Fibroblast of the conjunctiva (primary cell): ENCODE measurements around the gene IER5.
"Not testable (repeated sequence)": the region's sequence is repeated elsewhere in the genome, so short reads cannot be mapped to it uniquely, and the experiment has no call there.

ENCODE experiments used
- DNase-seq: peaks from one replicate; pipeline ENCODE4 v3.0.0-alpha.2; 2010; ENCODE audit warnings: low read depth

IER5 gene

DNA sequence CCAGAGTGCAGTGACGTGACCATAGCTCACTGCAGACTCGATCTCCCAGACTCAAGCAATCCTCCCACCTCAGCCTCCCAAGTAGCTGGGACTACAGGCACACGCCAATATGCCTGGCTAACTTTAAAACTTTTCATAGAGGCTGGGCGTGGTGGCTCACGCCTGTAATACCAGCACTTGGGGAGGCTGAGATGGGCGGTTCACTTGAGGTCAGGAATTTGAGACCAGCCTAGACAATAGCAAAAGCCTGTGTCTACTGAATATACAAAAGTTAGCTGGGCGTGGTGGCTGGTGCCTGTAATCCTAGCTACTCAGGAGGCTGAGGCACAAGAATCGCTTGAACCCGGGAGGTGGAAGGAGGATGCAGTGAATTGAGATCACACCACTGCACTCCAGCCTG, 27.5 kb downstream of the IER5 start:
- DNase-seq, result not testable (repeated sequence)

DNA sequence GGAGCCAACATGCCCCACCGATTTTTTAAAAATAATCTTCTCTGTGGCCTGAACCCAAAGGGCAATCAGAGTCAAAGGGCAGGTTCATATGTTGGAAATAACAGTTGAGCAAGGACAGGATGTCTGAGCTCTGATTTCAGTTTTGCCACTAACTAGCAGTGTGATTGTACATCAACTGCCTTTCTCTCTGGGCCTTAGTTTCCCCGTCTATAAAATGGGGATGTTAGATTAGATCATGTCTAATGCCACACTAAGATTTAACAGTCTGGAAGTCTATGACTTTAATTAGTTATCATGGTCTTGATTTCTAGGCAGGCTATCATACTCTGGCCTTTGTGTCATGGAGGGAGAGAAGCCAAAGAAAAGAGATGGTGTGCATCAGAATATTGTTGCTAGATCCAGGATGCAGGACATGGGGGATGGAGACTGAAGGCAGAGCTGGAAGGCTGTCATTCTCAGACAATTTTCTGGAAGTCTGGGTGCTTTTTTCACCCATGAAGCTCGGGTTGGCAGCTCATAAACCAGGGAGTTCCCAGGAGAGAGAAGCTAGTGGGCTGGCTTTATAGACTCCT, 28.4 kb downstream of the IER5 start:
- DNase-seq, result no peak

DNA sequence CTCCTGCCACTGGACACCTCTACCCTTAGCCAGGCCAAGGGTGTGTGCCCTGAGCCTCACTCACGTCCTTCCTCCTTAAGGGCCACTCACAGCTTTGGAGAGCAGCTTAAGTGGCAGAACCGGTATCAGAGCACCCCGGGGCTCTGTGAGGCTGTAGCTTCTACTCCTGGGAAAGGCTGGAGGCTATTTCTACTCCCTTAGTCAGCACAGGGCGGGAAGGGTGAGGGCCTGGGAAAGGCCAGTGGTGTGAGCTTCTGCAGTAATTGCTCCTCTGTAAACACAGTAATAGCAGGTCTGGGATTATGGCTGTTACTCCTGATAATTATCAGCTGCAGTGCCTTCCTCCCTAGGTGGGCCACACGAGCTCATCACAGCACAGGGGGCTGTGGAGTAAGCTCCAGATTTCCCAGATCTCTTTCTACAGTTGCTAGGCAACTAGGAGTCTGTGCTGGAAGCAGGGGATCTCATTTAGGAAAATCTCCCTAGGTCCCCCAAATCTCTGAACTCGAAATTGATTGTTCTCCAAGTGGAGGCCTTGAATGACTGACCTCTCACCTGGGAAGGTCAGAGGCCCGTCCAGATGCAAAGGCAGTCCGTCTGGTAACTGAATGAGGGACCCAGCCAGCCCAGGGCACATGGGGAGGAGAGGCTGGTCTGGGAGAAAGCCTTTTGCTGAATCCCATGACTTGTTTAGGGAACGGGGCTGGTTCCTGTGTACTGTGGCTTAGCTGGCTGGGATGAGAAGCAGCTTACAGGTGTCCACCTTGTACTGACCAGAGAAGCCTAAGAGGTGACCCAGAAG, 29.3 kb downstream of the IER5 start:
- no peak for DNase-seq

DNA sequence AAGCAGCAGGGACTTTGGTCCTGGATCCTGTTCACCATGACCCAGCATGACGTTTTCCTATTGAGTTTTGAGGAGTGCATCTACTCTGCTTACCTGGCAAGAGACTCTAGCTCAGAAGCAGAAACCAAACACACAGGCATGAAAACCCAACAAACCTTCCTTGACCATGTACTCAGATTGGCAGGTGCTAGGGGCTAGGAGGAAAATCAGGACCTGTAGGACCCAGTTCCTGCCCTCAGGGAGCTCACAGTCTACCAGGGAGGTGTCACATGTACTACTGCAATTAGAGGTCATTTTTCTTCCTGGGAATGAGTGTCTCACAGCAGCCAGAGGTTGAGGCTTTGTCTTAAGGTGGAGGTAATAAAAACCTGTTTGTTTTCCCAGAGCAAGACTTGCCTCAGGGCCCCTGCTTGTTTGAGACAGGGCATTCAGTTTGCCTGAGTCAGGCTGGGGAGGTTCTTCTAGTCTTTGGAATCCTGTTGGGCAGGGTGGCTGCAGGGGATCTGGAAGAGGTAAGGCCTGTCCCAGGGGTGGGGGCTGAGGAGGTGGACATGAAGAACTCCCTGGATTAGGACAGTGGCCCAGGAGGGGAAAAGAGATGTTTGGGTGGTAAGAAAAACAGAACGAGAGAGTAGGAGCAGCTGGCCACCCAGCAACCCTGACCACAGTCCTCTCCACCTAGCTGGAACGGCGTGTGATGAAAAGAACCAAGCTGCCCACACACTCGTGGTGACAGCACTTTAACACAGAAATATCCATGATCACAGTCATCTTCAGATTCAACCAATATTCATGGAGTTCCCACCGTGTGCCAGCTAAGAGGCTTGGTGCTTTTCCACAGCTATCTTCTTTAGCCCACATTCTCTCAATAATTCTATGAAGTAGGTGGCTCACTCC, 30.8 kb downstream of the IER5 start:
- no peak for DNase-seq

DNA sequence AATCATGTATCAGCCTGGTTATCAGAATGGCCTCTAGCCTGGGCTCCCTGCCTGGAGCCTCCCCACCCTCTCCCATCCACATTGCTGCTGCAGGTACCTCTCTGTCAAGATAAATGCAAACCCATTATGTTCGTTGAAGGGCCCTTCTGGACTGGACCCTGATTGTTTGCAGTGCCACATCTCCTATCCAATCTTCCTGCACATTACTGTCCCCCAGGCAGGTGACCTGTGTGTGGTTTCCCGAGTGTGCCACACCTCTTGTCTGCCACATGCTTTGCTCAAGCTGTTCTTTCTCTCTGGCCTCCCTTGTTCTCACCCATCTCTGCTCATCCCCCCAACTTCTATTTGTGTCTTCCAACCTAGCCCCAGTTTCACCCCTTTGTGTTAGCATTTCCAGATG, 32.4 kb downstream of the IER5 start:
- no peak for DNase-seq

DNA sequence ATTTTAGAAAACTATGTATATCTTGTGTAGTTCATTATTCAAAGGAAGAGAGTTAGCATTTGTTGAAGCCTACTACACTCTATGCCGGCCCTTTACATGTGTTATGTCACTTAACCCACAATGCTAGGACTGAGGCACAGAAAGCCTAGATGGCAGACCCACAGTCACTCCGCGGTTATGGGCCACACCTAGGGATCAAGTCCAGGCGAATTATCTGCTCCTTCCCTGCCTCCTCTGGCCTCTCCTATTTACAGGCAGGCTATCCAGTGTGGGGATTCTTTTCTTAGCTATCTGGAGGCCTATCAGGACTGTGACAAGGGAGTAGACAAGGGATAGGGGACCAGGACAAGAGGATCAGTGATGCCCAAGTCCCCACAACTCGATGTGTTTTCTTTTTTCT, 33.0 kb downstream of the IER5 start:
- DNase-seq, result no peak

DNA sequence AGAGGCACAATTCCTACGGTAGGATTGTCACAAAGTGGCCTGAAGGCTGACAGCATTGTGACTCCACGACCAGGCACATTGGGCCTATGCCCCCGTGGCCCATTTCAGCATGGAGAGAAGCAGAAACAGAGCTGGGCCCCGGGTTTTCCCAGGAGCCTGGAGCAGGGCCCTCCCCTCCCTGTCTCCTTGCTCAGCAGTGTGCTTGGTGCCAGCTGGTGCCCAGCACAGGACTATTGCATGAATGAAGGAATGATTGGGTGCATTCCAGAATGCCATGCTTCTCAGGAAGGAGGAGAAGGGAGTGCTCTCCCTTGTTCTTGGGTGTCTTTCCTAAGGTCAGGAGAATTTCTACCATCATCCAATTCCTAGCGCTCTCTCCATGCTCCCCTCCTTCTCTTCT, 33.7 kb downstream of the IER5 start:
- no peak for DNase-seq

DNA sequence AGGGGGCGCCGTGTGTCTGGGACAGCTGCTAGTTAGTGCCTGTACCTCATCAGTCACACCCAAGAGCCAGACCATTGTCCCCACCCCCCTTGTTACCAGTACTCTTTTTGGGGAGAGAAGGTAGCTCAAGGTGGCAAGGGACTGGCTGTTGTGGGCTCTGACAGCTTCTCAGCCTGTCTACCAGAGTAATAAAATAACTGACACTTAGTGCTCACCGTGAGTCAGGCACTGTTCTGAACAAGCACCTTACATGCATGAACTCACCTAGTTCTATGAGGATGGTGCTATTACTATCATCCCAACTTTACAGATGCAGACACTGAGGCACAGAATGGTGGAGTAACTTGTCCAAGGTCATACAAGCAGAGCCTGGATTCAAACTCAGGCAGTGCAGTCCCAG, 34.7 kb downstream of the IER5 start:
- DNase-seq, result no peak

DNA sequence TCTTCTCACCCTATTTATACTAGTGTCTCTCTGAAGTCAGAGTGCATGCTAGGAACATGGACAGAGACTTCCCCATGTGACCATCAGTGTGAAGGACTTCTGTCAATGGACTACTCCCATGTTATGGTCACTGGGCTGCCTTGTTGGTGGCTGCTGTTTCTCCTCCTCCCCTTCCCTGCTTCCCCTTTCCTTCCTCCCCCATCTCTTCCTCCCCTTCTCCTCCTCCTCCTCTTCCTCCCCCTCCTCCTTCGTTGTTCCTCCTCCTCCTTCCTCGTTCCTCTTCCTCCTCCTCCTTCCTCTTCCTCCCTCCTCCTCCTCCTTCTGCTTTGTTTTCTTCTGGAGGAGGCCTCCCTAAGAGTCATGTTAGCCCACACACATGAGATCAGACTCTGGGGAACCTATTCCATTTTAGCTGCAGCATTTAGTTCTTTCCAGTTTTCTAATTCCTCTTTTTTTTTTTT, 35.8 kb downstream of the IER5 start:
- DNase-seq, result no peak

DNA sequence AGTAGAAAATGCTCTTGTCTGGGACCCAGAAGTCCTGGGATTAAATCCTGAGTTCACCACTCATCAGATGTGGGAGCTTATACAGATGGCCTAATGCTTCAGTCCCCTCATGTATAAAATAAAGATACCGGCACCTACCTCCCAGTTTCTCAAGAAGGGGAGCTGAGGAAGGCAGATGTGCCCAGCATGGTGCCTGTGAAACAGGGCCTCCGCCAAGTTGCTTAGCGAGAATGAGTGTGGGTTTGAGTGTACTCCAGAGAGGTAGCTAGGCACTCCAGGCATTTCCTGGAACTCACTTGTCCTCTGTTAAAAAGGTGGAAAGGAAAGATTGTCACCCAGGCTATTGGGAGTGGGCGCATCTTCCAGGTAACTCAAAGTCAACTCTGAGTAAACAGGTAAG, 37.8 kb downstream of the IER5 start:
- DNase-seq, result no peak

DNA sequence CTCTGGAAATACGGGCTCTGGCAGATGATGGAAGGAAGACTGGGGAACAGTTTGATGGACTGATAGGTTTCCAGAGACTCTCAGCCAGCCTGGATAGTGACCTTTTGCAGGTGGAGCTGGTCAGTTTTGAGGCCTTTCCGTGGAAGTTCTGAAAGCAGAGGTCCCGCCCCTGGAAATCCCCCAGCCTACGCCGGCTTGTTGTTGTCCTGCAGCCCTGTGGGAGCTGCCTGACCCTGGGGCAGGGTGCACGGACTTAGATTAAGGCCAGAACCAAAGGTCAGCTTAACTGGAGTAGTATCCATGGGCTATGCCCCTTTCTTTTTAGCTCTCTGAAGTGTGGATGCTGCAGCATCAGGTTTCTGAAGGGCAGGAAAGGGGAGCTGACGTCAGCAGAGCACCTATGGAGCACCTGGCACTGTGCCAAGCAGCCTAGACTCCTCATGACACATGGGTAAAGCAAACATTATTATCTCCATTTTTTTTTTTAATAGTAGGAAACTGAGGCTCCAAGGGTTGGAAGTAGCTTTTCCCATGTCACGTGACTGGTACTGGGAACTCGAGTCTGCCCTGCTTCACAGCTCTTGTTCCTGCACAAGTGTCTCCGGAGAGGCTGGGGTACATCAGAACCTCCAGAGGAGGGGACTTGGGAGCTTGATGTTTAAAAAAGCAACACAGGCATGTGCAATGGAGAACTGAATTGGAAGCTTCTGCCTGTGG, 38.5 kb downstream of the IER5 start:
- DNase-seq, result no peak

DNA sequence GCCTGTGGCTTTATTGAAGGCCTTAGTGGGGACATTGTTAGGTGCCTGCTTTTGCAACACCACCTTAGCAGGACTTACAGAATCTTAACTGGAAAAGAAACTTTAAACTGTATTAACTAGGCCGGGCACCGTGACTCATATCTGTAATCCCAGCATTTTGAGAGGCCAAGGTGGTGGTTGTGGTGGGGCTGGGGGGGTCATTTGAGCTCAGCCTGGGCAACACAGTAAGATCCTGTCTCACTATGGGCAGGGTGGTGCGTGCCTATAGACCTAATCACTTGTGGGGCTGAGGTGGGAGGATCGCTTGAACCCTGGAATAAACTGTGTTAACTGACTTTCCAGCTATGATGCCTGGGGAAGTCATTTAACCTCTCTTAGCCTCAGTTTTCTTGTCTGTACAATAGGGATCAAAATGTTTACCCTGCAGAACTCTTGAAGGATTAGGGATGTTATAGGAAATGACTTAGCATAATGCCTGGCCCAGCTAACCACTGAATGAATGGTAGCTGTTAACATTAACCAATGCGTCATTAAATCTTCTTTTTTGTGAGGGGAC, 39.5 kb downstream of the IER5 start:
- no peak for DNase-seq

DNA sequence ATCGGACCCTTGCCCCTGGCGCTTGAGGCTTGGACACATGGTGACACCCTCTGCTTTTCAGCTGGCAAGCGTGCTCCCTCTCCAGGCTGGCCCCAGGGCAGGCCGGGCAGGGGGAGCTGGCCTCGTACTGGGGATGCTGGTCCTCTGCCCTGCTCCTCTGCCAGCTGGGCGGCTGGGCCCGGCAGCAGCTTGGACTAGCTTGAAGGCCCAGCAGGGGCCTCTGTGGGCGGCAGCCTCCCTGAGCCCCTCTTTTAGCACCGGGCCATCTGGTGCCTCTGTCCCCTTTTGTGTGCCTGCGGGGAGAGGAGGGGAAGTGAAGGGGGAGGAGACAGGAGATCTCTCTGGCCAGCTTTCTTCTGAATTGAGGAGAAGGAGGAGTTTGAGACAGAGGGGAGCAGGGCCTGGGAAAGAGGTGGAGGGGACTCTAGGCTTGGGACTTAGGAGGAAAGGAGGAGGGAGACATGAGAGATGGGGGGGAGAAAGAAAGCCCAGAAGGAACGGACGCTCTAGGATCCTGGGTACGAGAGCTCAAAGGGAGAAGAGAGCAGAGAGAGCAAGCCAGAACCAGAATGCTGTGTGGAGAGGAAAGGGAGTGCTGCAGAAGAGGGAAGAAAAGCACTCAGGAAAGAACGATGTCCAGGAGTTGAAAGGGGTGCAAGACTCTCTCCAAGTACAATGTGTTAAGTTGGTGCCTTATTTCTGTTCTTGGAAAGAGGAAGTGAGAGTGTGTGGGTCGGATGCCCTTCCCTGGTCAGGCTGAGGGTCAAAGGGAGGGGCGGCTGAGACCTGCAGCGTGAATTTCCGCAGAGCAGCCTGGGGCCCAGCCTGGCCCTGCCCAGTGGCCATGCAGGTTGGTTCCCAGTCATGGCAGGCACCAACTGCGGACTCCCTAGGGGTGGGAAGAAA, 40.3 kb downstream of the IER5 start:
- DNase-seq, result no peak

DNA sequence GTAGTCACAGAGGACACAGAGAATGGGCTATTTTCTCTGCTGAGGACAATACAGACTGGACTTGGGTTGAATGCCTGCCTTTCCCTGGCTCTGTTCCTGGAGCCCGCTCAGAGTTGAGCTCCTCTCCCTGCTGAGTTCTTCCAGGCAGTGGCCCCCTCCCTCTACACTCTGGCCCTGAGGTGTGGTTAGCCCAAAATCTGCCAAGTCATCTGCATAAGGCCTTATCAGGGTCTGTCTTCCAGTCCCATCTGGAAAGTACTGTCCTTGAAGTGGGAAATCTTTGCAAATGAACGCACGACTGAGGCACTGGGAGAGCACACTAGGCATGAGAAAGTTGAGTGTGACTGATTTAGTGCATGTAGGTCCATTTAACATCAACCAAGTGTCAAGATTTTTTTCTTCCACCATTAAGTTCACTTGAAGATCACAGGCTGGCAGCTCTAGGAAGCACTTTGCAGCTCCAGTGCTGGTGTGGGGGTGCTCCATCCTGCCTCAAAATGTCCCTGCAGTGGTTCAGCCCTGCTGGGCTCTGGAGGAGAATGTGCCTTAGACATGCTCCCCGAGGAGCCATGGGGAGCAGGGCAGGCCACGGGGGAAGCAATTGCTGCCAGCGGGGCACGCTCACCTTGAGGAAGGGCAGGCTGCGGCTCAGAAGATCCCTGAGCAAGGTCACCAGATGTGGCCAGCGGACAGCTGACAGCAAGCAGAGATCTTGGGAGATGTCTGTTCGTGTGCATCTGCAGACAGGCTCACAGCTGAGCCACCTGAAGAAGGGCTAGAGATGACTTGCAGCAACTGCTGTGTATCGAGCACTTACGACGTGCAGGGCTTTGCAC, 41.5 kb downstream of the IER5 start:
- no peak for DNase-seq

DNA sequence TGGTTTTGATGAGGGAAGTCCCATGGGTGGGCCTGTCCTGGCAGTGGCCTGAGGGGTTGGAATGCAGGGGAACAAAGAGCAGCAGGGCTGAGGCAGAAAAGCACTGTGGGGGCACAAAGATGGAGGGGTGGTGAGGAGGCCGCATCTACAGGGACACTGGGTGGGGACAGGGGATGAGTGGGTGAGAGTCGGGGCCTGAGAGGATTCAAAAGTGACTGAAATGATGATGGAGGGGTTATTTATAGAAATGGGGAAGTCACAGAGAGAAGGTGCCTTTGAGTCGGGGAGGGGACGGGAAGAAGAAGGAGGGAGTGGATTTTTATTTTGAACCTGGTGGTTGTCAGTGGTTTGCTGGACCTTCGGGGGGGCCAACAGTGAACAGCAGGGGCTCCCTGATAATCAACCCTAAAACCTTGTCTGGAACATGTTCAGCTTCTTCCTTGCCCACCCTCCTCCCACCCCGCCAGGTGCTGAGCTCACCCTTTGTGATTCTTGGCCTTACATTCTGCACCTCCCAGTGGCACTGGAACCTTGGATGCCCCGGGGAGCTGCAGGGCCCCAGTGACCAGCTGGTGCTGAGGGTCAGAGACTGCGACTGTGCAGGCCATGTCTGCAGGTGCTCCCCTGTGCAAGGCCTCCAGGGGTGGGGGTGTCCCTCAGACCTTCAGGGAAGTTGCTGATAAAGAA, 42.9 kb downstream of the IER5 start:
- no peak for DNase-seq

DNA sequence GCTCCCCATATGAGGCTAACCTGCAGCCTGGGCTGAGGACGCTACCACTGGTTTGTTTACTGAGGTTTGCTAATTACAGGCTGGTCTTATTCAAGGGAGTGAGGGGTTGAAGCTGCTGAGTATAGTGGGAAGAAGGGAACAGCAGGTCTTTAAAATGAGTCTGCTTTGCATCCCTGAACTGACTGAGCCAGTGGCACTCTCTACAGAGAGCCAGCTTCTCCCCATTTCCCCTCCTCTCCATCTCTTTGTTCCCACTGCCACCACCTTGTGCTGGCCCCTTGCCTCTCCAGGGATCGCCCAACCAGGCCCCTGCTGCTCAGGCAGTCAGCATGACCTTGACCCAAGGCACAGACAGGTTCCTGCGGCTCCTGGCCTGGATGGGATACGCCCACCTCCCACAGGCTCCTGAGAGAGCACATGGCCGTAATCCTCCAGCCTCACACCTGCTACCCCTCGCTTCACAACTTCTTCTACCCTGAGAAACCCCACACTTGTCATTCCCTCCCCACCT, 45.0 kb downstream of the IER5 start:
- DNase-seq, result no peak

DNA sequence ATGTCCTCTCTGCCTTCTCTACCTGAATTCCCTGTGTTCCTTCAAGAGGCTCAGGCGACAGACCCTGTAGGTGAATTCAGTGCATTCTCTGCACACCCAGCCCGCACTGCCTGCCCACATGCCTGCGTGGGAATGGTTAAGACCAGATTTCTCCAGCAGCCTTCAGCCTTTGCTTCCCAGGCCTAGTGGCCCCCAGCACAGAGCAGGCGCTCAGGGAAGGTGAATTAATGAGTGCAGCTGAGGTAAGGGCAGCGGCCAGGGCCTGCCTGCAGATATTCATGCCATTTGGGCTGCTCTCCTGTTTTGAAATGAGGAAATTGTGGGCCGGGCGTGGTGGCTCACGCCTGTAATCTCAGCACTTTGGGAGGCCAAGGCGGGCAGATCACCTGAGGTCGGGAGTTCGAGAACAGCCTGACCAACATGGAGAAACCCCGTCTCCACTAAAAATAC, 45.5 kb downstream of the IER5 start:
- no peak for DNase-seq

DNA sequence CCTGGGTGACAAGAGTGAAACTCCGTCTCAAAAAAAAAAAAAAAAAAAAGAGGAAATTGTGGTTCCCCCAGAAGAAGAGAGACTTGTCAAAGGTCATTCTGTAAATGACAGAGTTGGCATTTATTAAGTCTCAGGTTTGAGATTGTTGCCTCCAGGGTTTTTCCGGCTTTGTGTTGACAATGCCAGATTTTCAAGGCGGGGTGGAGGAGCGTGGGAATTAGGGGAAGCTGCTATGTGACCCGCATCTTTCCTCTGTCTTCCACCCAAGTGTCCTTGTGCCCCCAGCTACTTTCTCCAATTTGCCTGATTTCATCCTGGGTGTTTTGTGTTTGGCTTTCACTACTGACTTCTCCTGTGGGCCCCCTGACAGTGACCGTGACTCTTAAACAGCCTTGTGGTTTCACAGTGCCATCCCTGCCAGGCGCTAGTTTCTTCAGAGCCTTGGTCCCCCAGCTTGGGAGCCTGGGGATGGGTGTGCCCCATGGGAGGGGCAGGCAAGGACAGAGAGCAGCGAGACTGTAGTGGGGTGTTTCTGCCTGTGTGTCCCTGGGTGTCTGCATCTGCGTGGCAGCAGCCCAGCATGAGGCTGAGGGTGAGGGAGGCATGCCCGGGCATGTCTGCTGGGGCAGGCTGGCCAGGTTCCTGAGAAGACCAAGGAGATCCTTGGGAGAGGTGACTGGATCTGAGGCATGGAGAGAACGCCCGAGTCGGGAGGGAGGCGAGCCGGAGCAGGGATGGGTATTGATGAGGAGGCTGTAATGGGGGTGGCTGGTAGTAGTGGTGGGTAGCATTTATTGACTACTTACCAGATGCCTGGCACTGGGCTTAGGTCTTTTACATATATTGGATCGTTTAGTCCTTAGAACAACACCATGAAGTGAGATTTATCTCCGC, 46.3 kb downstream of the IER5 start:
- DNase-seq, result peak; percentile 65
